ENCODE data around the gene NUP153. TPM values are rescaled to one million over a fixed set of nuclear protein-coding genes. Genes with fewer than 3 reads are reported as not detected.

The NUP153 gene
- total RNA-seq, 1 experiment from 2014 or later: 99.3 TPM

- Mint-ChIP-seq H3K4me1 (no peaks in the 10 kb centered on the region), H3K9me3 (no peaks in the 10 kb centered on the region), H3K27ac (no peak overlapping the region), H3K4me3 (no peak overlapping the region), H3K36me3 (ENCODE audit: insufficient read depth in 1 of 3, low read depth in 3 of 3) (peaks cover 33 to 82% (median 63%) of the 10 kb centered on the region in 3 experiments), H3K27me3 (ENCODE audit: low read depth) (no peaks in the 10 kb centered on the region)
- Histone ChIP-seq H2AFZ (ENCODE audit: low read length) (no peak overlapping the region), H3K18ac (ENCODE audit: insufficient read length, low read depth, low read length) (no peak overlapping the region), H3K4me1 (ENCODE audit: insufficient read depth, low read length) (no peaks in the 10 kb centered on the region), H3T11ph (ENCODE audit: low read length) (no peak overlapping the region), H3K79me2 (ENCODE audit: insufficient read depth, low read length) (no peaks in the 10 kb centered on the region; the same call in 1 of the 2 replicates), H2BK120ac (ENCODE audit: low read depth, low read length, poor library complexity, severe bottlenecking) (no peak overlapping the region), H2BK20ac (ENCODE audit: low read depth, low read length, poor library complexity, severe bottlenecking) (no peak overlapping the region), H3K9me3 (ENCODE audit: control insufficient read depth, low read depth, low read length) (no peaks in the 10 kb centered on the region), H3K79me1 (ENCODE audit: insufficient read depth, low read depth, low read length, poor library complexity, severe bottlenecking) (no peaks in the 10 kb centered on the region), H3K23me2 (ENCODE audit: insufficient read length, low read depth, low read length, poor library complexity, severe bottlenecking) (no peaks in the 10 kb centered on the region), H4K8ac (replicated peaks; ENCODE audit: insufficient read length, low read depth, low read length) (no peak overlapping the region), H2AK5ac (ENCODE audit: insufficient read length, low read length) (no peak overlapping the region), H3K14ac (ENCODE audit: insufficient read depth, low read length) (no peak overlapping the region), H4K5ac (ENCODE audit: insufficient read length, low read depth, low read length) (no peak overlapping the region), H3K27ac (ENCODE audit: insufficient read length, low read depth, low read length) (no peak overlapping the region), H4K91ac (ENCODE audit: insufficient read length, low read depth, low read length) (no peak overlapping the region), H3K56ac (ENCODE audit: insufficient read length, low read depth, low read length) (no peak overlapping the region), H4K20me1 (ENCODE audit: control insufficient read depth, insufficient read depth, insufficient read length) (no peaks in the 10 kb centered on the region), H3K4ac (ENCODE audit: low read depth, low read length) (no peak overlapping the region), H3K27me3 (ENCODE audit: insufficient read depth, low read length) (no peaks in the 10 kb centered on the region), H2BK5ac (ENCODE audit: insufficient read length, low read length) (no peak overlapping the region), H3K9ac (ENCODE audit: extremely low read depth, insufficient read length, low read length) (no peak overlapping the region), H3K23ac (ENCODE audit: insufficient read length, low read depth, low read length) (no peak overlapping the region), H2BK15ac (ENCODE audit: low read depth, low read length) (no peak overlapping the region), H2BK12ac (ENCODE audit: insufficient read length, low read depth, low read length) (no peak overlapping the region), H3K4me2 (ENCODE audit: insufficient read depth, insufficient read length, low read length) (no peak overlapping the region)
- WGBS (ENCODE audit: extremely low coverage, insufficient read length, low lambda C conversion rate): no CpG with 5 or more reads among the region's 5 CpGs
- DNase-seq: no peak
- no peak for TF ChIP-seq CTCF (conservative IDR thresholded peaks at IDR 0.05)
Observed at GRCh38 chr6:17622144-17622543, 84.6 kb downstream of the NUP153 start.

All from H9 (cell line).